Mesenchymal stem cell (in vitro differentiated cells and primary cell): ENCODE data around the gene MOGAT1. TPM values are rescaled to one million over a fixed set of nuclear protein-coding genes. Genes with fewer than 3 reads are reported as not detected.

Source experiments
- DNase-seq: peaks from one replicate; pipeline ENCODE4 v3.0.0-alpha.2; 2013
- H2AFZ ChIP-seq: one replicate; pipeline ENCODE4 v1.6.1; 2013; ENCODE audit warnings: low read depth, mild to moderate bottlenecking, control low read depth, inconsistent platforms, low read length, moderate library complexity
- H2AK5ac ChIP-seq: 2 replicates; pipeline ENCODE4 v1.6.1; 2013; ENCODE audit warnings: low read length, moderate library complexity, mild to moderate bottlenecking, inconsistent platforms; ENCODE audit not compliant: severe bottlenecking
- H2BK120ac ChIP-seq: one replicate; pipeline ENCODE4 v1.6.1; 2013; ENCODE audit warnings: low read depth, mild to moderate bottlenecking, inconsistent platforms, low read length, moderate library complexity
- H2BK12ac ChIP-seq, 2 experiments: one replicate each; pipeline ENCODE4 v1.6.1; 2013; ENCODE audit warnings: inconsistent platforms in 2 of 2, low read length in 2 of 2, mild to moderate bottlenecking in 2 of 2, moderate library complexity in 2 of 2, control low read depth in 1 of 2
- H2BK15ac ChIP-seq: one replicate; pipeline ENCODE4 v1.6.1; 2013; ENCODE audit warnings: mild to moderate bottlenecking, low read depth, inconsistent platforms; ENCODE audit not compliant: poor library complexity, severe bottlenecking
- H2BK5ac ChIP-seq: 2 replicates; pipeline ENCODE4 v1.6.1; 2013; ENCODE audit warnings: low read depth, mild to moderate bottlenecking, low read length, control low read depth, inconsistent platforms; ENCODE audit not compliant: poor library complexity, severe bottlenecking
- H3K14ac ChIP-seq, 2 experiments: one replicate each; pipeline ENCODE4 v1.6.1; 2013; ENCODE audit warnings: inconsistent platforms in 2 of 2, low read length in 2 of 2, control low read depth in 1 of 2, mild to moderate bottlenecking in 1 of 2, moderate library complexity in 1 of 2
- H3K18ac ChIP-seq, 2 experiments: one replicate each; pipeline ENCODE4 v1.6.1; 2013; ENCODE audit warnings: inconsistent platforms in 2 of 2, low read length in 2 of 2, control low read depth in 1 of 2, low read depth in 1 of 2, mild to moderate bottlenecking in 1 of 2
- H3K23ac ChIP-seq, 2 experiments: one replicate each; pipeline ENCODE4 v1.6.1; 2013; ENCODE audit warnings: inconsistent platforms in 2 of 2, low read length in 2 of 2, mild to moderate bottlenecking in 2 of 2, moderate library complexity in 2 of 2, control low read depth in 1 of 2
- H3K27ac ChIP-seq: 2 replicates; pipeline ENCODE4 v1.5.1; 2013; ENCODE audit warnings: mild to moderate bottlenecking, moderate library complexity, low read length, control low read depth, inconsistent platforms; ENCODE audit not compliant: poor library complexity, severe bottlenecking
- H3K27me3 ChIP-seq, 2 experiments: 2 replicates each; pipeline versions ENCODE4 v1.6.1 to v1.7.0; 2013; ENCODE audit warnings: low read length in 2 of 2, mild to moderate bottlenecking in 2 of 2, moderate library complexity in 2 of 2, control low read depth in 1 of 2, inconsistent platforms in 1 of 2; ENCODE audit not compliant: control insufficient read depth in 1 of 2, insufficient read depth in 1 of 2
- H3K36me3 ChIP-seq, 2 experiments: 2 replicates each; pipeline versions ENCODE4 v1.6.1 to v1.7.0; 2013; ENCODE audit warnings: low read length in 2 of 2, control low read depth in 1 of 2, inconsistent platforms in 1 of 2, low read depth in 1 of 2, mild to moderate bottlenecking in 1 of 2; ENCODE audit not compliant: insufficient read depth in 2 of 2, control insufficient read depth in 1 of 2
- H3K4ac ChIP-seq, 2 experiments: one replicate each; pipeline ENCODE4 v1.6.1; 2013; ENCODE audit warnings: inconsistent platforms in 2 of 2, low read length in 2 of 2, mild to moderate bottlenecking in 2 of 2, moderate library complexity in 2 of 2, control low read depth in 1 of 2, low read depth in 1 of 2
- H3K4me1 ChIP-seq: 2 replicates; pipeline ENCODE4 v1.6.1; 2013; ENCODE audit warnings: low read depth, low read length, control low read depth; ENCODE audit not compliant: control insufficient read depth, insufficient read depth
- H3K4me2 ChIP-seq: 2 replicates; pipeline ENCODE4 v1.6.1; 2013; ENCODE audit warnings: low read length, mild to moderate bottlenecking, inconsistent platforms; ENCODE audit not compliant: poor library complexity, severe bottlenecking
- H3K4me3 ChIP-seq, 2 experiments: 2 replicates each; pipeline versions ENCODE4 v1.5.1 to v1.7.0; 2013; ENCODE audit warnings: low read length in 2 of 2, mild to moderate bottlenecking in 2 of 2, control low read depth in 1 of 2, low read depth in 1 of 2; ENCODE audit not compliant: insufficient read depth in 1 of 2
- H3K79me1 ChIP-seq: replicated peaks from 2 replicates; pipeline ENCODE4 v1.6.1; 2013; ENCODE audit warnings: mild to moderate bottlenecking, control low read depth, low read length, inconsistent platforms; ENCODE audit not compliant: poor library complexity, severe bottlenecking
- H3K9ac ChIP-seq: 2 replicates; pipeline ENCODE4 v1.7.0; 2013; ENCODE audit warnings: mild to moderate bottlenecking, low read length, moderate library complexity
- H3K9me3 ChIP-seq: 2 replicates; pipeline ENCODE4 v1.7.0; 2013; ENCODE audit warnings: mild to moderate bottlenecking, low read length; ENCODE audit not compliant: control insufficient read depth
- H4K8ac ChIP-seq: one replicate; pipeline ENCODE4 v1.6.1; 2013; ENCODE audit warnings: inconsistent platforms, mild to moderate bottlenecking, low read length, moderate library complexity
- H4K91ac ChIP-seq: one replicate; pipeline ENCODE4 v1.6.1; 2013; ENCODE audit warnings: mild to moderate bottlenecking, low read length, inconsistent platforms
- WGBS: methylation state at CpG from one replicate; pipeline ENCODE4 v1.1.7; 2013; ENCODE audit warnings: mixed read lengths; 5-methylcytosine and 5-hydroxymethylcytosine counted together
- polyA plus RNA-seq, 2 experiments: library from polyadenylated mRNA; stranded (reverse); fragments of 200-250 nt; gene quantifications; one replicate each; pipeline ENCODE4 v1.2.3, GENCODE V29; 2013

MOGAT1 gene, protein sequence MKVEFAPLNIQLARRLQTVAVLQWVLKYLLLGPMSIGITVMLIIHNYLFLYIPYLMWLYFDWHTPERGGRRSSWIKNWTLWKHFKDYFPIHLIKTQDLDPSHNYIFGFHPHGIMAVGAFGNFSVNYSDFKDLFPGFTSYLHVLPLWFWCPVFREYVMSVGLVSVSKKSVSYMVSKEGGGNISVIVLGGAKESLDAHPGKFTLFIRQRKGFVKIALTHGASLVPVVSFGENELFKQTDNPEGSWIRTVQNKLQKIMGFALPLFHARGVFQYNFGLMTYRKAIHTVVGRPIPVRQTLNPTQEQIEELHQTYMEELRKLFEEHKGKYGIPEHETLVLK
- polyA plus RNA-seq (2013, experiment 1 of 2): not detected
- polyA plus RNA-seq (2013, experiment 2 of 2): not detected

DNA sequence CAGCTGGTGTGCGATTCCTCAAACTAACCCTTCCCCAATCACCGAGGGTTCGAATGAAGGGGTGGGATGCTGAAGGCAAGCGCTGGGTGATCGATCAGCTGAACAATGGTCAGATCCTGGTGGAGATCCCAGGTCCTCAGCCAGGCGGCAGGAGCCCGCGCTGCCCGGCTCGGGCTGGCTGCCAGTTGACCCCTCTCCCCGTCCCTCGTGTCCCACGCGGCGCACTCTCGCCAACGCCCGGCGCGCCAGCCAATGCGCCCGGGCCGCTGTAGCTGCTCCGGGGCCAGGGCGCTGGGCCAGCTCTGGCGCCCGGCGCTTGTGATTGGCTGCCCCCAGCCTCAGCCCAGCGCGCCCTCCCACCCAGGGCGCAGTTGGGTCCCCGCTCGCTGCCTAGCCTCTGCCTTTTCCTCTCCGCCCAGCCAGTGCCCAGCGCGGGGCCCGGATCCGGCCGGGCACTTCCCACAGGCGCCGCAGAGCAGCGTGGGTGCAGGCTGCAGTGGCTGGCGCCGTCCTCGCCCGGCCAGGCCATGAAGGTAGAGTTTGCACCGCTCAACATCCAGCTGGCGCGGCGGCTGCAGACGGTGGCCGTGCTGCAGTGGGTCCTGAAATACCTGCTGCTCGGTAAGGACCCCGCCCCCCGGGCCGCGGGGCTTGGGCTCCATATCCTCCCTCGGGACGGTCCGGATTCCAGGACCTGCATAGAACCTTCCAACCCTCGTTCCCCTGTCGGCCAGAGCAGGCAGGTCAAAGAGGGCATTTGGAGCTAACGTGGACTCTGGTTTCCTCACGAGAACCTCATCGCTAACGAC is at the start of gene MOGAT1:
Gene MOGAT1, plus strand, starts transcription at position 400 of the 809 bp plus-strand sequence. Its CDS starts 128 bp downstream, at position 528.
- H3K4me1 ChIP-seq: peaks cover 9% of the 10 kb centered on the region
- H3K9ac ChIP-seq: peak within 1 kb of the TSS; percentile 21
- no peaks in the 10 kb centered on the region for H3K9me3 ChIP-seq
- peaks cover 18 to 24% of the 10 kb centered on the region in 2 experiments for H3K27me3 ChIP-seq
- H2BK15ac ChIP-seq: no peak within 1 kb of the TSS
- no peak within 1 kb of the TSS for H3K27ac ChIP-seq
- H3K36me3 ChIP-seq: no peaks in the 10 kb centered on the region
- H2BK12ac ChIP-seq: no peak within 1 kb of the TSS
- no peak within 1 kb of the TSS for H2BK120ac ChIP-seq
- 3% methylated on average over 66 of the region's 66 CpGs for WGBS
- no peak within 1 kb of the TSS for H4K91ac ChIP-seq
- H4K8ac ChIP-seq: peak within 1 kb of the TSS; percentile 7
- H3K4me2 ChIP-seq: peak within 1 kb of the TSS; percentile 98
- no peak within 1 kb of the TSS for H3K4ac ChIP-seq
- H3K23ac ChIP-seq: peak within 1 kb of the TSS in 1 of 2 experiments; percentile 83
- DNase-seq: peak; percentile 14
- peak within 1 kb of the TSS; percentile 47 to 73 for H3K4me3 ChIP-seq
- no peaks in the 10 kb centered on the region for H3K79me1 ChIP-seq
- peak within 1 kb of the TSS; percentile 56 for H2AFZ ChIP-seq
- H2AK5ac ChIP-seq: no peak within 1 kb of the TSS
- H3K14ac ChIP-seq: peak within 1 kb of the TSS in 1 of 2 experiments; percentile 59
- H3K18ac ChIP-seq: peak within 1 kb of the TSS in 1 of 2 experiments; percentile 56
- no peak within 1 kb of the TSS for H2BK5ac ChIP-seq

DNA sequence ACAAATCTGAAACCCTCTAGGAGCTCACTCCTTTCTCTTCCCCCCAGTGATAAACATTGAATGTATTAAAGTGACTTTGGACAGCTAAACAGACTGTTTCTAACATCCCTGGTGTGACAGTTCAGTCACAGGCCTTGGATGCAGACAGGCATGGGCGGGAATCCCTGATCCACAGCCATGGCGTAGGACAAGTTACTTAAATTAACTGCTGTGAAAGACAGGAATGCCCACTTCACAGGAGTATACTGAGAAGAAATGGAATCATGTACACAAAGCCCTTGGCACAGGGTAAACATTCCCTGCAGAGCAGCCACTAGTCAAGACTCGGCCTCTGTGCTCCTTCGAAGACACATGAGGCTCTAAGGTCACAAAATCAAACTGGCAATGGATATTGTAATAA is 49.6 kb upstream of the MOGAT1 start:
- no peak overlapping the region for H2BK120ac ChIP-seq
- H2AK5ac ChIP-seq: no peak overlapping the region
- no peak overlapping the region for H2BK5ac ChIP-seq
- no peak overlapping the region for H3K4me2 ChIP-seq
- H2BK12ac ChIP-seq: no peak overlapping the region
- H3K18ac ChIP-seq: no peak overlapping the region
- no peak overlapping the region for H3K27ac ChIP-seq
- H3K36me3 ChIP-seq: peaks cover 10 to 84% of the 10 kb centered on the region in 2 experiments
- no peak overlapping the region for H3K4ac ChIP-seq
- H3K9me3 ChIP-seq: no peaks in the 10 kb centered on the region
- H2BK15ac ChIP-seq: no peak overlapping the region
- WGBS: 99% methylated on average over 4 of the region's 4 CpGs
- no peak overlapping the region for H3K14ac ChIP-seq
- H3K4me3 ChIP-seq: no peak overlapping the region
- no peak overlapping the region for H3K23ac ChIP-seq
- no peaks in the 10 kb centered on the region for H3K4me1 ChIP-seq
- H3K79me1 ChIP-seq: peaks cover 7% of the 10 kb centered on the region
- no peaks in the 10 kb centered on the region for H3K27me3 ChIP-seq
- H2AFZ ChIP-seq: no peak overlapping the region
- DNase-seq: no peak
- no peak overlapping the region for H3K9ac ChIP-seq
- no peak overlapping the region for H4K8ac ChIP-seq
- H4K91ac ChIP-seq: no peak overlapping the region

DNA sequence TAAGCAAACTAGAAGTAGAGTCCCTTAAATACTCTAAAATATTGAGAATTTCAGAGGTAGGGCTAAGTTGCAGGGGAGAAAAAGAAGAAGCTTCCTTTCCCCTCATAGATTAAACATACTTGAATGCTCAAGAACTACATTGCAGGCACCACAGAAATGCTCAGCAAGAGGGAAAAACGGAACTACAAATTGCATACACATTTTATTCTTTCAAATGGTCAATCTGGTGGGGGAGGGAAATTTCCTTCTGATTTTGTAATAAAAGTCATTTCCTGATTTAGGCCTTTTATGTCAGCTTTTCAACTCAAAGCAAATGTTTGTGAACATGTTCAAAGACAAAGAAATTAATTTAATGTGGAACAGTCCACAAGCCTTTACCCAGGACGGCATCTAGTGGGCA is 48.5 kb upstream of the MOGAT1 start:
- Histone ChIP-seq H3K79me1 (peaks cover 5% of the 10 kb centered on the region), H3K4me3 (no peak overlapping the region), H3K9me3 (no peaks in the 10 kb centered on the region), H3K9ac (no peak overlapping the region), H3K4me1 (no peaks in the 10 kb centered on the region), H2BK12ac (no peak overlapping the region), H3K4me2 (no peak overlapping the region), H3K27me3 (no peaks in the 10 kb centered on the region), H3K23ac (no peak overlapping the region), H3K36me3 (peaks cover 10 to 84% of the 10 kb centered on the region in 2 experiments), H2AFZ (no peak overlapping the region), H4K8ac (no peak overlapping the region), H4K91ac (no peak overlapping the region), H2BK5ac (no peak overlapping the region), H2BK120ac (no peak overlapping the region), H3K4ac (no peak overlapping the region), H2BK15ac (no peak overlapping the region), H3K14ac (no peak overlapping the region), H3K27ac (no peak overlapping the region), H3K18ac (no peak overlapping the region), H2AK5ac (no peak overlapping the region)
- no peak for DNase-seq
- WGBS: no CpG with 5 or more reads among the region's 2 CpGs

DNA sequence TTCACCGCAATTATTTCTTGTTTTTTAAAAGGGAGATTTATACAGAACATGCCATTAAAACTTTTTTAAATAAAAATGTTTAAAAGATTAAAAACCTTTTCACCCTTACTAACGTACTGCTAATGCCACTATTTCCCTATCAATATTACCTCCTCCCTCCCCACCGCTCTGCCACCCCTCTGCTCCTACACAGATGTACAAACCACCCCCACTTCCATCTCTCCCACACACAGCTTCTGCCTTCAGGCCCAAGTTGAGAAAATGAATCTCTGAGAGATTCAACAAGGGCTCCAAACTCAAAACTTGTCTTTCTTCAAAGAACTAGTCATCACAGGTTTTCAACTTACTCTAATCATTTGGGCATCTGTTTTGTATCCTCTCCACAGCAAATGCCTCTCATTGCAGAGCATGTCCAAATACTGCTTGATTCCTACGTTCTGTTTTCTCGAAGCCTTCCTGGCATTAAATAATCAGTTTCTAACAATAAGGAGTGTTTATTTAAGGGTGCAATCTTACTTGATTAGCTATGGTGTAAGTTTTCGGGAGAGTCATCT is 47.6 kb upstream of the MOGAT1 start:
- Histone ChIP-seq H3K9ac (no peak overlapping the region), H3K79me1 (peaks cover 5% of the 10 kb centered on the region), H4K8ac (no peak overlapping the region), H3K27ac (no peak overlapping the region), H3K4ac (no peak overlapping the region), H2AFZ (no peak overlapping the region), H2AK5ac (no peak overlapping the region), H2BK120ac (no peak overlapping the region), H3K4me1 (no peaks in the 10 kb centered on the region), H3K4me3 (no peak overlapping the region), H3K14ac (no peak overlapping the region), H4K91ac (no peak overlapping the region), H3K18ac (no peak overlapping the region), H2BK12ac (no peak overlapping the region), H3K9me3 (no peaks in the 10 kb centered on the region), H3K4me2 (no peak overlapping the region), H3K27me3 (no peaks in the 10 kb centered on the region), H3K36me3 (peaks cover 10 to 85% of the 10 kb centered on the region in 2 experiments), H2BK5ac (no peak overlapping the region), H2BK15ac (no peak overlapping the region), H3K23ac (no peak overlapping the region)
- no peak for DNase-seq
- WGBS: 99% methylated on average over 4 of the region's 6 CpGs
